ENCODE measurements around the gene LRRC45.

DNA sequence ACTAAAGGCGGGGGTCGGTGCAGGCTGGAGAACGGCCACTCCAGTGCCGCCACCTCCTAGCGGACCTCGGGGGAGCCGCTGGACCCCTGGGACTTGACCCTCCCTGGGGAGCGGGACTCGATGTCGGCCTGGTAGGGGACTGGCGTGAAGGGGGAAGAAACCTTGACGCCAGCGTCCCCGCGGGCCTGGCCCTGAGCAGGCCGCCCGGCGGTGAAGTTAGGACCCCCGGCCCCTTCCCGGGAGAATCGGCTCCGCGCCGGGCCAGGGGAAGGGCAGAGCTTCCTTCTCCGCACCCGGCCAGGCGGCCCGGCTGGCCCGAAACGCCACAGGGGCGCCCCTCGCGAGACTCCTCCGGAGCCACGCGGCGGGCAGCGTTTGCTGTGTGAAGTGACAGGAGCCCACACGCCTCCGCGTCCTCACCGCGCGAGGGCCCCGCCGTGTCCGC lies 42.1 kb downstream of the LRRC45 start:
- TF ChIP-seq, protein P1, sequence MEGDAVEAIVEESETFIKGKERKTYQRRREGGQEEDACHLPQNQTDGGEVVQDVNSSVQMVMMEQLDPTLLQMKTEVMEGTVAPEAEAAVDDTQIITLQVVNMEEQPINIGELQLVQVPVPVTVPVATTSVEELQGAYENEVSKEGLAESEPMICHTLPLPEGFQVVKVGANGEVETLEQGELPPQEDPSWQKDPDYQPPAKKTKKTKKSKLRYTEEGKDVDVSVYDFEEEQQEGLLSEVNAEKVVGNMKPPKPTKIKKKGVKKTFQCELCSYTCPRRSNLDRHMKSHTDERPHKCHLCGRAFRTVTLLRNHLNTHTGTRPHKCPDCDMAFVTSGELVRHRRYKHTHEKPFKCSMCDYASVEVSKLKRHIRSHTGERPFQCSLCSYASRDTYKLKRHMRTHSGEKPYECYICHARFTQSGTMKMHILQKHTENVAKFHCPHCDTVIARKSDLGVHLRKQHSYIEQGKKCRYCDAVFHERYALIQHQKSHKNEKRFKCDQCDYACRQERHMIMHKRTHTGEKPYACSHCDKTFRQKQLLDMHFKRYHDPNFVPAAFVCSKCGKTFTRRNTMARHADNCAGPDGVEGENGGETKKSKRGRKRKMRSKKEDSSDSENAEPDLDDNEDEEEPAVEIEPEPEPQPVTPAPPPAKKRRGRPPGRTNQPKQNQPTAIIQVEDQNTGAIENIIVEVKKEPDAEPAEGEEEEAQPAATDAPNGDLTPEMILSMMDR (IDR thresholded peaks at IDR 0.05) = no peak
- TF ChIP-seq POLR2A (IDR thresholded peaks at IDR 0.05) = no peak

Measured in heart left ventricle (tissue), 13 donors.